AG09319 (cell line): ENCODE results near the gene ARHGAP26.
A peak's percentile ranks its signal among the peaks of the same experiment; 100 is the strongest.
"Not testable (repeated sequence)": the region's sequence is repeated elsewhere in the genome, so short reads cannot be mapped to it uniquely, and the experiment has no call there.

ENCODE experiments used
- DNase-seq: peaks from one replicate; pipeline ENCODE4 v3.0.0-alpha.2; 2010; ENCODE audit warnings: low read depth; ENCODE audit errors: extremely low read depth
- TF ChIP-seq, protein P1 (sequence below): IDR thresholded peaks from 2 replicates; pipeline ENCODE4 v1.5.1; 2011; ENCODE audit warnings: low read depth, mild to moderate bottlenecking, inconsistent platforms, low read length, moderate library complexity

ARHGAP26 gene

DNA sequence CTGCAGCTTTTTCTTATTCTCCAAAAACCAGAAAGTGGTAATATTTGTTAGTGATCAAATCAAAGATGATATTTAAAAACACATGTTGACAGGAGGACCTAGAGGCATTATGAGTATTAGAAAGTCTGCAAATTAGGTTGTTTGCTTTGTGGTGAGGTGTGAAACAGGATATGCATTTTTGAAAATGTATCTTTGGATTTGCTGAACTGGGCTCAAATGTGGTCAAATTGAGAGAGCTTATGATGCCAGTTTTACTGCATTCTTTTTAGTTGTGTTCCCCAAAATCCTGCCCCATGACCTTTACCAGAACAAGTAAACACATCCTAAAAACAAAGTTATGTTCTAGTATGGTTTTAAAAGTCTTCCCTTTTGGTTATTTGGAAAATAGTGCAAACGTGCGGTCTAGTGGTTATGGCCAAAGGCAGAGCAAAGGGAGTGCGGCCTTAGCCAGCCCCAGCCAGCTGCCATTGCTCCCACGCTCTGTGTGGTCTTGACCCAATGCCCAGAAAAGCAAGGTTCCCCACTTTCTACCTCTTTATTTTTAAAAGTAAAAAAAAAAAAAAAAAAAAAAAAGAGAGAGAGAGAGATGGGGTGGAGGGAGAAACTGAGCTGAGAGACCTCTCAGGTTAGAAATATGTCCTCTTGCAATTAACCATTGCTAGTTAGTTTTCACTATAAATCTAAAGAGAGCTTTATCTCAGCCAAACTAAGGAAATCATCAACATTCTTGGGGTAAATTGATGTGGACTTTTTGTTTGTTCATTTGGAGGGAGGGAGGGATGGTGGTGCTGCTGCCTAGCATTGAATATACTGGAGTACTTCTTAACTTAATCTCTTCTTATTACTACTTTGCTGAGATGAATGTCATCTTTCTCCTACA, 176.6 kb downstream of the ARHGAP26 start:
- DNase-seq: no peak
- TF ChIP-seq, protein P1, sequence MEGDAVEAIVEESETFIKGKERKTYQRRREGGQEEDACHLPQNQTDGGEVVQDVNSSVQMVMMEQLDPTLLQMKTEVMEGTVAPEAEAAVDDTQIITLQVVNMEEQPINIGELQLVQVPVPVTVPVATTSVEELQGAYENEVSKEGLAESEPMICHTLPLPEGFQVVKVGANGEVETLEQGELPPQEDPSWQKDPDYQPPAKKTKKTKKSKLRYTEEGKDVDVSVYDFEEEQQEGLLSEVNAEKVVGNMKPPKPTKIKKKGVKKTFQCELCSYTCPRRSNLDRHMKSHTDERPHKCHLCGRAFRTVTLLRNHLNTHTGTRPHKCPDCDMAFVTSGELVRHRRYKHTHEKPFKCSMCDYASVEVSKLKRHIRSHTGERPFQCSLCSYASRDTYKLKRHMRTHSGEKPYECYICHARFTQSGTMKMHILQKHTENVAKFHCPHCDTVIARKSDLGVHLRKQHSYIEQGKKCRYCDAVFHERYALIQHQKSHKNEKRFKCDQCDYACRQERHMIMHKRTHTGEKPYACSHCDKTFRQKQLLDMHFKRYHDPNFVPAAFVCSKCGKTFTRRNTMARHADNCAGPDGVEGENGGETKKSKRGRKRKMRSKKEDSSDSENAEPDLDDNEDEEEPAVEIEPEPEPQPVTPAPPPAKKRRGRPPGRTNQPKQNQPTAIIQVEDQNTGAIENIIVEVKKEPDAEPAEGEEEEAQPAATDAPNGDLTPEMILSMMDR: no peak

DNA sequence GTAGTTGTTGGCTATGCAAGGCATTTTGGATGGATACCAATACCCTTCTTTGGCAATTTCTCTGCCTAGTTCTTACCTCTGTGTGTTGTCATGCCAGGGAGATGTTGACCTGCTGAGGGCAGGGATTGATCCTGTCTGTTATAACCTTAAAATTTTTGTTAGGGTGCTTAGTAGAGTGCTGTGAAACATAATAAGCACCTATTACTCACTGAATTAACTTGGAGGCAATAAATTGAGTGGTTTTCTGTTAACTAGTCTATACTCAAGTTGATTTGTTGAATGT, 177.2 kb downstream of the ARHGAP26 start:
- TF ChIP-seq, protein P1: no peak
- DNase-seq: no peak

DNA sequence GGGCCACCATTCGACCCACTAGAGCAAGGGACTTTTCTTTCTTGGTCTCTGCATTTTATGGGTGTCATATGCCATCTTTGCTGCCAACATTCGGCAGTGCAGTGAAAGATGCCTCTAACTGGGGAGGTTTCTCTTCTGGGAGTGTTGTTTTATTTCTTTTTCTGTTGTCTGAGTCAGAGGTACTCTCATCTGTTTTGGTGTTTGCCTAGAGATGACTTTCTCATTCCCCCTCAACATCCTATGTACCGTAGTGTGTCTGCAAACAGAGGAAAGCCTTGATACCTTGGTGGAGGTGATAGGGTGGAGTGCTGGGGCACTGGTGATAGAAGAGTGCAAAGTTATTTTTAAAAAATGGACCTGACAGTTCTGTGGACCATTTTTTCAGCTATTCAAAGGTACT, 182.1 kb downstream of the ARHGAP26 start:
- DNase-seq: no peak
- TF ChIP-seq, protein P1: no peak

DNA sequence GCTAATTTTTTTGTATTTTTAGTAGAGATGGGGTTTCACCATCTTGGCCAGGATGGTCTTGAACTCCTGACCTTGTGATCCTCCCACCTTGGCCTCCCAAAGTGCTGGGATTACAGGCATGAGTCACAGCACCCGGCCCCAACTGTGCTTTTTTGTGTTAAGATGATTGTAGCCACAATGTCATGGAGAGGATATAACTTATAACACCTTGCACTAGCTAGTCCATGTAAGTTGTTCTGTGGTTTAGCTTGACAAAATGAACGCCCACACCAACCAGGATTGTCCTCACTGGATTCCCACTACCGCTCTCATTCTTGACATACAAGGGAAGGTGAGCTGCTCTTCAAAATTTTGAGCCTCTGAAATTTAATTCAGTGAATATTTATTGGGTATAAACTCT, 182.7 kb downstream of the ARHGAP26 start:
- not testable (repeated sequence) for DNase-seq

DNA sequence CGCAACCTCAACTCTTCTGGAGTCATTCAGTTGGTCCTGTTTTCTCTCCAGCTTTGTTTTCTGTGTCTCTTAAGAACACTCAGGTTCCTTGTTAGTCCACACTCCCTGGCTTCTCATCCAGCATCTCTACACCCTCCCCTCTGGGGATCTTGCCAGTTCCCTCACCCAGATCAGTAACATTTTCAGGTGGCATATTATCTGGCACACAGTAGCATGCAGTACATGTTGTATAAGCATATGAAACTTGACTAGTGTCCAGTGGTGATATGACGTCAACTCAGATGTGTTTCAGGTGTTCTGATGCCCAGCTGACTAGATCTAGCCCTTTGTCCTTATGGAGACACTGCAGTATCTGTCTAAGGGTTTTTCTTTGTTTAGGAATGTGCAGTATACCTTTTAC, 184.3 kb downstream of the ARHGAP26 start:
- TF ChIP-seq, protein P1: no peak
- no peak for DNase-seq

DNA sequence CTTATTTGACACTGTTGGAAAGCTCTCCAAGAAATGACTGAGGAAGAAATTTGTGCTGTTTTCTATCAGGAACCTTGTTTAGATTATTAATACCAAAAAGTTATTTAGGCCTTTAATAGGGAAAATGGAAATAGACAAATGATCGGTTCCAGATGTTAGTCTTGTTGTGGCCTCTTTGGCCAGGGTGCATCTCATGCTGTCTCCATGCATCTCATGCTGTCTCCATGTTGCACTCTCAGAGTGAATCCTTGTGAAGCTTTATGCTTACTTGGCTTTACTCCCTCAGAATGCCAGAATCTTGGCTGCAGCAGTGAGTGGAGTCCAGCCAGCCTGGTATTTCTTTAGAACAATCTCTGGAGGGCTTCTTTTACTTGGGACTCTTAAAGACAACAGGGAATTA, 185.5 kb downstream of the ARHGAP26 start:
- TF ChIP-seq, protein P1: no peak

DNA sequence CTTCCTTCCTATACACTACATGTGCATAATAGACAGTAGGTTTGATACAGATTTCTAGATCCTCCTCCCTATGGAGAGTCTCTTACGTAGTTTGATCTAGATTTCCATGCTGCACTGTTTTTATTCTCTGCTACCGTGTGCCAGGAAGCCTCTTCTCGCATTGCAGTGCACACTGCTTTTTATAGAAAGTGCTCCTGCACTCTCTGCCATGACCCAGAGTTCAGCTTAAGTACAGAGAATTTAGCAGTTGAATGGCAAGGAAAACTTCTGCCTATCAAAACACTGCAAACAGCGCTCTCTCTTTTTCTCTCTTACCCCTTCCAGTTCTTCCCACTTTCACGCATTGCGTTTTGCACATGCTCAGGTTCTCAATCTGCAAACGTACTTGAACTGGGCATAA, 187.4 kb downstream of the ARHGAP26 start:
- DNase-seq: no peak

More for the DNA sequence above, 185.5 kb downstream of the ARHGAP26 start:
- DNase-seq: peak; percentile 15

More for the DNA sequence above, 187.4 kb downstream of the ARHGAP26 start:
- TF ChIP-seq, protein P1: no peak
